SK-N-SH (cell line): ENCODE results near the gene MEA1. TPM values are rescaled to one million over a fixed set of nuclear protein-coding genes. Genes with fewer than 3 reads are reported as not detected.

Experiments
- CTCF ChIA-PET: fragments of 300-600, 350-600 bp; formaldehyde crosslinking; extraction: SDS; loops from one replicate; lab custom pipeline; 2021; lab: Yijun Ruan, JAX
- POLR2A ChIA-PET: fragments of 350-600 bp; sonication (Branson Sonifier 250); formaldehyde crosslinking; extraction: SDS; loops from one replicate; lab custom pipeline; 2020; ENCODE audit warnings: antibody characterized with exemption, inconsistent platforms; lab: Yijun Ruan, JAX
- DNase-seq: peaks from one replicate; pipeline ENCODE4 v3.0.0; 2012
- H2AFZ ChIP-seq: fragments of 200-600 bp; sonication (generic); 2 replicates; pipeline ENCODE4 v1.8.1; 2016; ENCODE audit warnings: antibody characterized with exemption, mild to moderate bottlenecking, low read depth
- H3F3A ChIP-seq: fragments of 200-600 bp; sonication (generic); replicated peaks from 2 replicates; pipeline ENCODE3; 2016; ENCODE audit warnings: antibody characterized with exemption, mild to moderate bottlenecking; ENCODE audit not compliant: insufficient read depth
- H3K27ac ChIP-seq, 2 experiments: fragments of 200-500 bp in 1 of 2; fragments of 200-600 bp in 1 of 2; sonication (Bioruptor generic) in 1 of 2; sonication (generic), shearing (Covaris generic) in 1 of 2; 2 replicates each; pipeline versions ENCODE4 v1.5.1 to v1.6.1; 2014 to 2016; ENCODE audit warnings: low read depth in 2 of 2, inconsistent platforms in 1 of 2, low read length in 1 of 2, mild to moderate bottlenecking in 1 of 2, mixed read lengths in 1 of 2
- H3K27me3 ChIP-seq: fragments of 200-600 bp; sonication (generic), shearing (Covaris generic); 2 replicates; pipeline ENCODE4 v1.6.1; 2016; ENCODE audit warnings: mixed run types; ENCODE audit not compliant: insufficient read depth
- H3K36me3 ChIP-seq, 2 experiments: fragments of 200-500 bp in 1 of 2; fragments of 200-600 bp in 1 of 2; sonication (Bioruptor generic) in 1 of 2; sonication (generic) in 1 of 2; replicated peaks in 1 of 2; 2 replicates each; pipeline versions ENCODE3 to v1.5.1; 2014 to 2016; ENCODE audit warnings: low read length in 1 of 2, mild to moderate bottlenecking in 1 of 2; ENCODE audit not compliant: insufficient read depth in 2 of 2, control insufficient read depth in 1 of 2
- H3K4me1 ChIP-seq, 2 experiments: fragments of 200-500 bp in 1 of 2; fragments of 200-600 bp in 1 of 2; sonication (Bioruptor generic) in 1 of 2; sonication (generic), shearing (Covaris generic) in 1 of 2; 2 replicates each; pipeline versions ENCODE4 v1.5.1 to v1.6.1; 2014 to 2016; ENCODE audit warnings: low read depth in 1 of 2, low read length in 1 of 2, mixed run types in 1 of 2; ENCODE audit not compliant: insufficient read depth in 2 of 2, control insufficient read depth in 1 of 2
- H3K4me2 ChIP-seq: fragments of 200-600 bp; sonication (generic), shearing (Covaris generic); 2 replicates; pipeline ENCODE4 v1.6.1; 2017; ENCODE audit warnings: mixed run types
- H3K4me3 ChIP-seq, 2 experiments: fragments of 200-500 bp in 1 of 2; fragments of 200-600 bp in 1 of 2; sonication (Bioruptor generic) in 1 of 2; sonication (generic), shearing (Covaris generic) in 1 of 2; 2 replicates each; pipeline versions ENCODE4 v1.5.1 to v1.8.1; 2014 to 2016; ENCODE audit warnings: low read depth in 2 of 2, inconsistent platforms in 1 of 2, low read length in 1 of 2, mild to moderate bottlenecking in 1 of 2, mixed read lengths in 1 of 2, moderate library complexity in 1 of 2
- H3K79me2 ChIP-seq: fragments of 200-600 bp; sonication (generic); 2 replicates; pipeline ENCODE4 v1.8.1; 2017; ENCODE audit warnings: mild to moderate bottlenecking; ENCODE audit not compliant: insufficient read depth
- H3K9ac ChIP-seq: fragments of 200-600 bp; sonication (generic); 2 replicates; pipeline ENCODE4 v1.6.1; 2017; ENCODE audit warnings: mixed run types
- H3K9me2 ChIP-seq: fragments of 200-600 bp; sonication (generic); 2 replicates; pipeline ENCODE4 v1.6.1; 2017; ENCODE audit warnings: mixed run types
- H3K9me3 ChIP-seq: fragments of 200-600 bp; sonication (generic); 2 replicates; pipeline ENCODE4 v1.6.1; 2017; ENCODE audit warnings: mixed run types, mild to moderate bottlenecking, moderate library complexity
- H4K20me1 ChIP-seq: fragments of 200-600 bp; sonication (generic); 2 replicates; pipeline ENCODE4 v1.6.1; 2017; ENCODE audit warnings: mild to moderate bottlenecking, mixed run types; ENCODE audit not compliant: insufficient read depth
- GATA2 ChIP-seq: sonication (generic); formaldehyde crosslinking; IDR thresholded peaks from 2 replicates; pipeline ENCODE4 v1.5.0; 2020; ENCODE audit warnings: mild to moderate bottlenecking, missing genetic modification reagents
- JUND ChIP-seq: IDR thresholded peaks from 2 replicates; pipeline ENCODE4 v1.4.0; 2012
- MXI1 ChIP-seq: IDR thresholded peaks from 2 replicates; pipeline ENCODE4 v1.6.1; 2012; ENCODE audit warnings: mild to moderate bottlenecking, low read depth, low read length, improper control_type of control experiment
- NFIC ChIP-seq: IDR thresholded peaks from 2 replicates; pipeline ENCODE4 v1.4.0; 2012; ENCODE audit warnings: borderline replicate concordance
- NRF1 ChIP-seq: IDR thresholded peaks from 2 replicates; pipeline ENCODE4 v1.6.1; 2012; ENCODE audit warnings: low read depth, mild to moderate bottlenecking, low read length
- RAD21 ChIP-seq: IDR thresholded peaks from 2 replicates; pipeline ENCODE4 v1.6.1; 2012; ENCODE audit warnings: mild to moderate bottlenecking, low read length
- RXRA ChIP-seq: IDR thresholded peaks from 2 replicates; pipeline ENCODE4 v1.4.0; 2012; ENCODE audit warnings: low read depth, mild to moderate bottlenecking, borderline replicate concordance
- TAF1 ChIP-seq: IDR thresholded peaks from 2 replicates; pipeline ENCODE4 v1.6.1; 2012; ENCODE audit warnings: low read depth, mild to moderate bottlenecking, low read length, moderate library complexity, borderline replicate concordance
- TEAD4 ChIP-seq: IDR thresholded peaks from 2 replicates; pipeline ENCODE4 v1.4.0; 2012; ENCODE audit warnings: mild to moderate bottlenecking, borderline replicate concordance; ENCODE audit not compliant: insufficient read depth
- WGBS: methylation state at CpG from one replicate; pipeline ENCODE4 v1.1.6; 2017; ENCODE audit warnings: low lambda C conversion rate; 5-methylcytosine and 5-hydroxymethylcytosine counted together
- polyA plus RNA-seq, 3 experiments: library from polyadenylated mRNA; depleted of rRNA; stranded (reverse); fragments of >200 nt; gene quantifications; 2 replicates each; pipeline ENCODE4 v1.2.3, GENCODE V29; 2012
- TF ChIP-seq, protein P1 (sequence below): IDR thresholded peaks from 2 replicates; pipeline ENCODE4 v1.4.0; 2012; ENCODE audit warnings: low read depth
- TF ChIP-seq, protein P2 (sequence below): fragments of 200-600 bp; sonication (generic); IDR thresholded peaks from 2 replicates; pipeline ENCODE4 v1.6.1; 2017; ENCODE audit warnings: antibody characterized with exemption, mild to moderate bottlenecking, moderate library complexity
- TF ChIP-seq, protein P3 (sequence below): IDR thresholded peaks from 2 replicates; pipeline ENCODE4 v1.4.0; 2012; ENCODE audit warnings: low read depth, borderline replicate concordance
- TF ChIP-seq, protein P4 (sequence below): IDR thresholded peaks from 2 replicates; pipeline ENCODE4 v1.6.1; 2012; ENCODE audit warnings: mild to moderate bottlenecking, low read depth, low read length, moderate library complexity

The MEA1 gene
- polyA plus RNA-seq, 1 of the 3 experiments (the other 2 are of a cell fraction), result 171 TPM

DNA sequence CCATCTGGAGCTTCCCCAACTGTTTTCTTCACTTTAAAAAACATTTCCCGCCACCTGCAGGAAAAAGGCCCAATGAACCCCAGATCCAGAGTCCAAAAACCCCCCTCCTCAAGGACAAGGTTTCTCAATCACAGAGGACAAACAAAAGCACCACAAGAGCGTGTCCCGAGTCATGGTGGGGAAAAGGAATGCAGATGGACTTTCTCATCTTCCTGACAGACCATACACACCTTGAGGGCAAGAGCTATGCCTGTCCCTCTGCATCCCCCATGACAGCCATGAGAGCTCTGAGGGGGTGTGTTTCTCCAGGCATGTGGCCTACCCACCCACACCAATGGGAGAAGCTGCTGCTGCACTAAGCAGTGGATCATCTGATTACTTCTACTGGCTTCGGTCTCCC, 43.8 kb downstream of the MEA1 start:
- no peaks in the 10 kb centered on the region for H3K27me3 ChIP-seq
- TF ChIP-seq, protein P1, sequence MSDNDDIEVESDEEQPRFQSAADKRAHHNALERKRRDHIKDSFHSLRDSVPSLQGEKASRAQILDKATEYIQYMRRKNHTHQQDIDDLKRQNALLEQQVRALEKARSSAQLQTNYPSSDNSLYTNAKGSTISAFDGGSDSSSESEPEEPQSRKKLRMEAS, result no peak
- TF ChIP-seq, protein P2, sequence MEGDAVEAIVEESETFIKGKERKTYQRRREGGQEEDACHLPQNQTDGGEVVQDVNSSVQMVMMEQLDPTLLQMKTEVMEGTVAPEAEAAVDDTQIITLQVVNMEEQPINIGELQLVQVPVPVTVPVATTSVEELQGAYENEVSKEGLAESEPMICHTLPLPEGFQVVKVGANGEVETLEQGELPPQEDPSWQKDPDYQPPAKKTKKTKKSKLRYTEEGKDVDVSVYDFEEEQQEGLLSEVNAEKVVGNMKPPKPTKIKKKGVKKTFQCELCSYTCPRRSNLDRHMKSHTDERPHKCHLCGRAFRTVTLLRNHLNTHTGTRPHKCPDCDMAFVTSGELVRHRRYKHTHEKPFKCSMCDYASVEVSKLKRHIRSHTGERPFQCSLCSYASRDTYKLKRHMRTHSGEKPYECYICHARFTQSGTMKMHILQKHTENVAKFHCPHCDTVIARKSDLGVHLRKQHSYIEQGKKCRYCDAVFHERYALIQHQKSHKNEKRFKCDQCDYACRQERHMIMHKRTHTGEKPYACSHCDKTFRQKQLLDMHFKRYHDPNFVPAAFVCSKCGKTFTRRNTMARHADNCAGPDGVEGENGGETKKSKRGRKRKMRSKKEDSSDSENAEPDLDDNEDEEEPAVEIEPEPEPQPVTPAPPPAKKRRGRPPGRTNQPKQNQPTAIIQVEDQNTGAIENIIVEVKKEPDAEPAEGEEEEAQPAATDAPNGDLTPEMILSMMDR, result no peak
- TF ChIP-seq, protein P3, sequence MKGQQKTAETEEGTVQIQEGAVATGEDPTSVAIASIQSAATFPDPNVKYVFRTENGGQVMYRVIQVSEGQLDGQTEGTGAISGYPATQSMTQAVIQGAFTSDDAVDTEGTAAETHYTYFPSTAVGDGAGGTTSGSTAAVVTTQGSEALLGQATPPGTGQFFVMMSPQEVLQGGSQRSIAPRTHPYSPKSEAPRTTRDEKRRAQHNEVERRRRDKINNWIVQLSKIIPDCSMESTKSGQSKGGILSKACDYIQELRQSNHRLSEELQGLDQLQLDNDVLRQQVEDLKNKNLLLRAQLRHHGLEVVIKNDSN, result no peak
- TF ChIP-seq GATA2 (no peak), RXRA (no peak)
- TF ChIP-seq, all 33 proteins: peak for 0
- H3K4me1 ChIP-seq, result peaks cover 0 to 9% of the 10 kb centered on the region in 2 experiments; a peak in 3 of 4 replicates
- H3K36me3 ChIP-seq, result peaks cover 0 to 30% of the 10 kb centered on the region in 2 experiments
- no peak overlapping the region for H3K4me2 ChIP-seq
- no peaks in the 10 kb centered on the region for H3K9me2 ChIP-seq
- POLR2A ChIA-PET, result interaction anchor here (1.0 to 1.5 kb wide), 3 partner anchors 9 to 40 kb away, joined by 3 to 5 read pairs (median 5); partner anchors contain the start of genes CNPY3 and PEX6
- WGBS, result 100% methylated on average over 4 of the region's 4 CpGs
- H3K9ac ChIP-seq, result no peak overlapping the region
- no peak for DNase-seq
- CTCF ChIA-PET, result interaction anchor here (1.2 to 1.7 kb wide), 2 partner anchors 9 to 71 kb away, joined by 4 to 5 read pairs; partner anchors contain the start of gene PEX6
- H2AFZ ChIP-seq, result no peak overlapping the region
- H3K27ac ChIP-seq, result no peak overlapping the region
- H3K9me3 ChIP-seq, result no peaks in the 10 kb centered on the region
- H3F3A ChIP-seq, result peaks cover 10% of the 10 kb centered on the region
- H4K20me1 ChIP-seq, result no peaks in the 10 kb centered on the region
- H3K4me3 ChIP-seq, result no peak overlapping the region
- H3K79me2 ChIP-seq, result peaks cover 3% of the 10 kb centered on the region; the same call in 1 of the 2 replicates

DNA sequence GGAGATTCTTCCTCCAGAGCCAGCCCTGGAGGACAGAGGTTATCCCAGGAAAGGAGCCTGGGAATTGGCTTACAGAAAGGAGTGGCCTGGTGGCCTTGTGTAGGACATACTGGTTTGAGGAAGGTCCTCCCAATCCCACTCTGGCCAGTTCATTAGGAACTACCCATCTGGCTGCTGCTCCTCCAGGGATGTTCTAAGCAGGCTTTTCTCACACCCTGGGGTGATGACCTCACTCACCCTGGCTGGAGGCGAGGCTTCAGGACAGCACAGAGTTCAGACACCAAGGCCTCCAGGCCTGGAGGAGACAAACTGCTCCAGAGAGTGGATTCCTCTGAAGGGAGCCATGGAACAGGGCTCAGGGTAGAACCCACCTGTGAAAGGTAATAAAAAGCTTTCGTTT, 44.3 kb downstream of the MEA1 start:
- ChIA-PET CTCF (interaction anchor here (1.5 to 1.7 kb wide), 2 partner anchors 10 to 68 kb away, joined by 4 to 5 read pairs; partner anchors contain the start of gene PEX6), POLR2A (interaction anchor here (1.0 to 1.5 kb wide), 2 partner anchors 9 to 40 kb away, joined by 3 to 5 read pairs; partner anchors contain the start of genes CNPY3 and PEX6)
- Histone ChIP-seq H3K4me3 (no peak overlapping the region), H3F3A (peaks cover 10% of the 10 kb centered on the region), H3K36me3 (peaks cover 0 to 35% of the 10 kb centered on the region in 2 experiments), H2AFZ (no peak overlapping the region), H3K9me3 (no peaks in the 10 kb centered on the region), H3K27me3 (no peaks in the 10 kb centered on the region), H3K9ac (no peak overlapping the region), H3K4me1 (peaks cover 0 to 9% of the 10 kb centered on the region in 2 experiments; a peak in 3 of 4 replicates), H3K4me2 (no peak overlapping the region), H3K79me2 (no peaks in the 10 kb centered on the region), H3K9me2 (no peaks in the 10 kb centered on the region), H4K20me1 (no peaks in the 10 kb centered on the region), H3K27ac (no peak overlapping the region)
- no peak for DNase-seq
- TF ChIP-seq, protein P3, result no peak
- TF ChIP-seq RXRA (no peak), RAD21 (no peak), NRF1 (no peak), NFIC (no peak), MXI1 (no peak), TEAD4 (no peak), JUND (no peak), TAF1 (no peak)
- TF ChIP-seq, protein P4, sequence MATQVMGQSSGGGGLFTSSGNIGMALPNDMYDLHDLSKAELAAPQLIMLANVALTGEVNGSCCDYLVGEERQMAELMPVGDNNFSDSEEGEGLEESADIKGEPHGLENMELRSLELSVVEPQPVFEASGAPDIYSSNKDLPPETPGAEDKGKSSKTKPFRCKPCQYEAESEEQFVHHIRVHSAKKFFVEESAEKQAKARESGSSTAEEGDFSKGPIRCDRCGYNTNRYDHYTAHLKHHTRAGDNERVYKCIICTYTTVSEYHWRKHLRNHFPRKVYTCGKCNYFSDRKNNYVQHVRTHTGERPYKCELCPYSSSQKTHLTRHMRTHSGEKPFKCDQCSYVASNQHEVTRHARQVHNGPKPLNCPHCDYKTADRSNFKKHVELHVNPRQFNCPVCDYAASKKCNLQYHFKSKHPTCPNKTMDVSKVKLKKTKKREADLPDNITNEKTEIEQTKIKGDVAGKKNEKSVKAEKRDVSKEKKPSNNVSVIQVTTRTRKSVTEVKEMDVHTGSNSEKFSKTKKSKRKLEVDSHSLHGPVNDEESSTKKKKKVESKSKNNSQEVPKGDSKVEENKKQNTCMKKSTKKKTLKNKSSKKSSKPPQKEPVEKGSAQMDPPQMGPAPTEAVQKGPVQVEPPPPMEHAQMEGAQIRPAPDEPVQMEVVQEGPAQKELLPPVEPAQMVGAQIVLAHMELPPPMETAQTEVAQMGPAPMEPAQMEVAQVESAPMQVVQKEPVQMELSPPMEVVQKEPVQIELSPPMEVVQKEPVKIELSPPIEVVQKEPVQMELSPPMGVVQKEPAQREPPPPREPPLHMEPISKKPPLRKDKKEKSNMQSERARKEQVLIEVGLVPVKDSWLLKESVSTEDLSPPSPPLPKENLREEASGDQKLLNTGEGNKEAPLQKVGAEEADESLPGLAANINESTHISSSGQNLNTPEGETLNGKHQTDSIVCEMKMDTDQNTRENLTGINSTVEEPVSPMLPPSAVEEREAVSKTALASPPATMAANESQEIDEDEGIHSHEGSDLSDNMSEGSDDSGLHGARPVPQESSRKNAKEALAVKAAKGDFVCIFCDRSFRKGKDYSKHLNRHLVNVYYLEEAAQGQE, result no peak
- 92% methylated on average over 2 of the region's 2 CpGs for WGBS
